ENCODE measurements around the gene SMAD4. TPM values are rescaled to one million over a fixed set of nuclear protein-coding genes. Genes with fewer than 3 reads are reported as not detected.
"Not testable (repeated sequence)": the region's sequence is repeated elsewhere in the genome, so short reads cannot be mapped to it uniquely, and the experiment has no call there.

The SMAD4 gene
- total and polyA plus RNA-seq, 2 experiments from 2014 or later, result 41.9 to 103 TPM

DNA sequence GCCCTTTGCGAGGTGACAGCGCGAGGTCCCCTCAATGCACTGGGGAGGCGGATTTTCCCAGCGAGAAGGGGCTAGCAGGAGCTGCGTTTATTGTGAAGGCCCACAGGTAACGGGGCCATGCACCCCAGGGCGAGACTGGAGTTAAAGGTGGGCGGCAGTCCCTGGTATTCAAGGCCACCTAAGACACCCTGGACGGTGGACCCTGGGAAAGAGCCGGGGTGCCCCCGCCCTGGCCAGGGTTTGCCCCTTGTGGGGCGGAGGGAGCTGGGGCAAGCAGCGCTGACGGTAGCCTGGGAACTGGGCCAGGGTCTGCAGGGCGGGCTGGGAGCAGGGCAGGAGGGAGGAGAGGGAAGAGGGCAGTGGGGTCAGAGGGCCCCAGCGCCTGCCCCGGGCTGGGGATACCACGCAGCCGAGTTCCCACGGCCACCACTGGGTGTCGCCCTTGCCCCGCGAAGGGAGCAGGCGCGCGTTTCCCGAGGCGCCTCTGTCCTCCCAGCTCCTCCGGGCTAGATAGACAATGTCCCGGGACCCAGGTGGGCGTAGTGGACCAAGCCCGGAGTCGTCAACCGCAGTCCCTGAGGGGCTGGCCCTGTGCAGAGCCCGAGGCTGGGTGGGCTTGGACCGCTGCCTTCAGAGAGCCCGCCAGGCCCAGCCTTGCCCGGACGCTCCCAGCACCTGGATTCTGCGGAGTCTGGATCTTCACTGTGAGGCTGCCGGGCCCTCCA lies 80.2 kb downstream of the SMAD4 start:
- Histone ChIP-seq H3K4me1 (ENCODE audit: insufficient read depth) (no peaks in the 10 kb centered on the region), H3K36me3 (ENCODE audit: insufficient read depth) (no peaks in the 10 kb centered on the region; the same call in 1 of the 2 replicates), H3K9me2 (ENCODE audit: insufficient read depth) (0 out of 2 replicates have a peak, but pooled peaks cover 3% of the 10 kb centered on the region), H3K4me3 (no peak overlapping the region), H3F3A (replicated peaks; ENCODE audit: low read depth) (no peaks in the 10 kb centered on the region), H4K20me1 (replicated peaks; ENCODE audit: insufficient read depth) (no peaks in the 10 kb centered on the region), H2AFZ (peak overlapping the region; percentile 99), H3K79me2 (replicated peaks; ENCODE audit: insufficient read depth) (no peaks in the 10 kb centered on the region), H3K27me3 (ENCODE audit: insufficient read depth) (no peaks in the 10 kb centered on the region), H3K4me2 (no peak overlapping the region), H3K27ac (ENCODE audit: low read depth) (no peak overlapping the region)
- Mint-ChIP-seq H3K4me3 (no peak overlapping the region), H3K4me1 (peaks cover 5% of the 10 kb centered on the region; the same call in 2 of the 3 replicates), H3K9me3 (peaks cover 27% of the 10 kb centered on the region), H3K27ac (no peak overlapping the region), H3K36me3 (ENCODE audit: low read depth) (peaks cover 20% of the 10 kb centered on the region), H3K27me3 (ENCODE audit: insufficient read depth, low read depth, poor library complexity) (peaks cover 3% of the 10 kb centered on the region)
- TF ChIP-seq, protein P1, sequence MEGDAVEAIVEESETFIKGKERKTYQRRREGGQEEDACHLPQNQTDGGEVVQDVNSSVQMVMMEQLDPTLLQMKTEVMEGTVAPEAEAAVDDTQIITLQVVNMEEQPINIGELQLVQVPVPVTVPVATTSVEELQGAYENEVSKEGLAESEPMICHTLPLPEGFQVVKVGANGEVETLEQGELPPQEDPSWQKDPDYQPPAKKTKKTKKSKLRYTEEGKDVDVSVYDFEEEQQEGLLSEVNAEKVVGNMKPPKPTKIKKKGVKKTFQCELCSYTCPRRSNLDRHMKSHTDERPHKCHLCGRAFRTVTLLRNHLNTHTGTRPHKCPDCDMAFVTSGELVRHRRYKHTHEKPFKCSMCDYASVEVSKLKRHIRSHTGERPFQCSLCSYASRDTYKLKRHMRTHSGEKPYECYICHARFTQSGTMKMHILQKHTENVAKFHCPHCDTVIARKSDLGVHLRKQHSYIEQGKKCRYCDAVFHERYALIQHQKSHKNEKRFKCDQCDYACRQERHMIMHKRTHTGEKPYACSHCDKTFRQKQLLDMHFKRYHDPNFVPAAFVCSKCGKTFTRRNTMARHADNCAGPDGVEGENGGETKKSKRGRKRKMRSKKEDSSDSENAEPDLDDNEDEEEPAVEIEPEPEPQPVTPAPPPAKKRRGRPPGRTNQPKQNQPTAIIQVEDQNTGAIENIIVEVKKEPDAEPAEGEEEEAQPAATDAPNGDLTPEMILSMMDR (conservative IDR thresholded peaks at IDR 0.05; ENCODE audit: low read depth in 2 of 2), result peak; percentile 69 to 98
- TF ChIP-seq, protein P2, sequence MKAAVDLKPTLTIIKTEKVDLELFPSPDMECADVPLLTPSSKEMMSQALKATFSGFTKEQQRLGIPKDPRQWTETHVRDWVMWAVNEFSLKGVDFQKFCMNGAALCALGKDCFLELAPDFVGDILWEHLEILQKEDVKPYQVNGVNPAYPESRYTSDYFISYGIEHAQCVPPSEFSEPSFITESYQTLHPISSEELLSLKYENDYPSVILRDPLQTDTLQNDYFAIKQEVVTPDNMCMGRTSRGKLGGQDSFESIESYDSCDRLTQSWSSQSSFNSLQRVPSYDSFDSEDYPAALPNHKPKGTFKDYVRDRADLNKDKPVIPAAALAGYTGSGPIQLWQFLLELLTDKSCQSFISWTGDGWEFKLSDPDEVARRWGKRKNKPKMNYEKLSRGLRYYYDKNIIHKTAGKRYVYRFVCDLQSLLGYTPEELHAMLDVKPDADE (IDR thresholded peaks at IDR 0.05), result no peak
- no peak for TF ChIP-seq NANOG (IDR thresholded peaks at IDR 0.05; ENCODE audit: borderline replicate concordance)
- TF ChIP-seq, protein P3, sequence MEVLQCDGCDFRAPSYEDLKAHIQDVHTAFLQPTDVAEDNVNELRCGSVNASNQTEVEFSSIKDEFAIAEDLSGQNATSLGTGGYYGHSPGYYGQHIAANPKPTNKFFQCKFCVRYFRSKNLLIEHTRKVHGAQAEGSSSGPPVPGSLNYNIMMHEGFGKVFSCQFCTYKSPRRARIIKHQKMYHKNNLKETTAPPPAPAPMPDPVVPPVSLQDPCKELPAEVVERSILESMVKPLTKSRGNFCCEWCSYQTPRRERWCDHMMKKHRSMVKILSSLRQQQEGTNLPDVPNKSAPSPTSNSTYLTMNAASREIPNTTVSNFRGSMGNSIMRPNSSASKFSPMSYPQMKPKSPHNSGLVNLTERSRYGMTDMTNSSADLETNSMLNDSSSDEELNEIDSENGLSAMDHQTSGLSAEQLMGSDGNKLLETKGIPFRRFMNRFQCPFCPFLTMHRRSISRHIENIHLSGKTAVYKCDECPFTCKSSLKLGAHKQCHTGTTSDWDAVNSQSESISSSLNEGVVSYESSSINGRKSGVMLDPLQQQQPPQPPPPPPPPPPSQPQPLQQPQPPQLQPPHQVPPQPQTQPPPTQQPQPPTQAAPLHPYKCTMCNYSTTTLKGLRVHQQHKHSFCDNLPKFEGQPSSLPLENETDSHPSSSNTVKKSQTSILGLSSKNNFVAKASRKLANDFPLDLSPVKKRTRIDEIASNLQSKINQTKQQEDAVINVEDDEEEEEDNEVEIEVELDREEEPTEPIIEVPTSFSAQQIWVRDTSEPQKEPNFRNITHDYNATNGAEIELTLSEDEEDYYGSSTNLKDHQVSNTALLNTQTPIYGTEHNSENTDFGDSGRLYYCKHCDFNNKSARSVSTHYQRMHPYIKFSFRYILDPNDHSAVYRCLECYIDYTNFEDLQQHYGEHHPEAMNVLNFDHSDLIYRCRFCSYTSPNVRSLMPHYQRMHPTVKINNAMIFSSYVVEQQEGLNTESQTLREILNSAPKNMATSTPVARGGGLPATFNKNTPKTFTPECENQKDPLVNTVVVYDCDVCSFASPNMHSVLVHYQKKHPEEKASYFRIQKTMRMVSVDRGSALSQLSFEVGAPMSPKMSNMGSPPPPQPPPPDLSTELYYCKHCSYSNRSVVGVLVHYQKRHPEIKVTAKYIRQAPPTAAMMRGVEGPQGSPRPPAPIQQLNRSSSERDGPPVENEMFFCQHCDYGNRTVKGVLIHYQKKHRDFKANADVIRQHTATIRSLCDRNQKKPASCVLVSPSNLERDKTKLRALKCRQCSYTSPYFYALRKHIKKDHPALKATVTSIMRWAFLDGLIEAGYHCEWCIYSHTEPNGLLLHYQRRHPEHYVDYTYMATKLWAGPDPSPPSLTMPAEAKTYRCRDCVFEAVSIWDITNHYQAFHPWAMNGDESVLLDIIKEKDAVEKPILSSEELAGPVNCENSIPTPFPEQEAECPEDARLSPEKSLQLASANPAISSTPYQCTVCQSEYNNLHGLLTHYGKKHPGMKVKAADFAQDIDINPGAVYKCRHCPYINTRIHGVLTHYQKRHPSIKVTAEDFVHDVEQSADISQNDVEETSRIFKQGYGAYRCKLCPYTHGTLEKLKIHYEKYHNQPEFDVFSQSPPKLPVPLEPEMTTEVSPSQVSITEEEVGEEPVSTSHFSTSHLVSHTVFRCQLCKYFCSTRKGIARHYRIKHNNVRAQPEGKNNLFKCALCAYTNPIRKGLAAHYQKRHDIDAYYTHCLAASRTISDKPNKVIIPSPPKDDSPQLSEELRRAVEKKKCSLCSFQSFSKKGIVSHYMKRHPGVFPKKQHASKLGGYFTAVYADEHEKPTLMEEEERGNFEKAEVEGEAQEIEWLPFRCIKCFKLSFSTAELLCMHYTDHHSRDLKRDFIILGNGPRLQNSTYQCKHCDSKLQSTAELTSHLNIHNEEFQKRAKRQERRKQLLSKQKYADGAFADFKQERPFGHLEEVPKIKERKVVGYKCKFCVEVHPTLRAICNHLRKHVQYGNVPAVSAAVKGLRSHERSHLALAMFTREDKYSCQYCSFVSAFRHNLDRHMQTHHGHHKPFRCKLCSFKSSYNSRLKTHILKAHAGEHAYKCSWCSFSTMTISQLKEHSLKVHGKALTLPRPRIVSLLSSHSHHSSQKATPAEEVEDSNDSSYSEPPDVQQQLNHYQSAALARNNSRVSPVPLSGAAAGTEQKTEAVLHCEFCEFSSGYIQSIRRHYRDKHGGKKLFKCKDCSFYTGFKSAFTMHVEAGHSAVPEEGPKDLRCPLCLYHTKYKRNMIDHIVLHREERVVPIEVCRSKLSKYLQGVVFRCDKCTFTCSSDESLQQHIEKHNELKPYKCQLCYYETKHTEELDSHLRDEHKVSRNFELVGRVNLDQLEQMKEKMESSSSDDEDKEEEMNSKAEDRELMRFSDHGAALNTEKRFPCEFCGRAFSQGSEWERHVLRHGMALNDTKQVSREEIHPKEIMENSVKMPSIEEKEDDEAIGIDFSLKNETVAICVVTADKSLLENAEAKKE (CRISPR knock-in tag; IDR thresholded peaks at IDR 0.05), result peak; percentile 40; the same call in 1 of the 2 replicates
- TF ChIP-seq ZNF114 (CRISPR knock-in tag; IDR thresholded peaks at IDR 0.05), result peak; percentile 56; the same call in 1 of the 2 replicates
- ATAC-seq (peak; percentile 99), DNase-seq (ENCODE audit: low spot score) (peak; percentile 83)

DNA sequence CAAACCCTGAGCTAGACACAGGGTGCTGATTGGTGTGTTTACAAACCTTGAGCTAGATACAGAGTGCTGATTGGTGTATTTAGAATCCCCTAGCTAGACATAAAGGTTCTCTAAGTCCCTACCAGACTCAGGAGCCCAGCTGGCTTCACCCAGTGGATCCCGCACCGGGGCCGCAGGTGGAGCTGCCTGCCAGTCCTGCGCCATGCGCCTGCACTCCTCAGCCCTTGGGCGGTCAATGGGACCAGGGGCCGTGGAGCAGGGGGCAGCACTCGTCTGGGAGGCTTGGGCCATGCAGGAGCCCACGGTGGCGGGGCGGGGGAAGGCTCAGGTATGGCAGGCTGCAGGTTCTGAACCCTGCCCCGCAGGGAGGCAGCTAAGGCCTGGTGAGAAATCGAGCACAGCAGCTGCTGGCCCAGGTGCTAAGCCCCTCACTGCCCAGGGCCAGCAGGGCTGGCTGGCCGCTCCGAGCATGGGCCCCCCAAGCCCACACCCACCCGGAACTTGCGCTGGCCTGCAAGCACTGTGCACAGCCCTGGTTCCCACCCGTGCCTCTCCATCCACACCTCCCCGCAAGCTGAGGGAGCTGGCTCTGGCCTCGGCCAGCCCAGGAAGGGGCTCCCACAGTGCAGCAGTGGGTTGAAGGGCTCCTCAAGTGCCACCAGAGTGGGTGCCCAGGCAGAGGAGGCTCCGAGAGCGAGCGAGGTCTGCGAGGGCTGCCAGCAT lies 81.8 kb downstream of the SMAD4 start:
- not testable (repeated sequence) for H3K4me3 Mint-ChIP-seq; H3F3A ChIP-seq (replicated peaks; ENCODE audit: low read depth); H3K27ac ChIP-seq (ENCODE audit: low read depth); H3K27ac Mint-ChIP-seq; H3K4me1 ChIP-seq (ENCODE audit: insufficient read depth); H3K27me3 ChIP-seq (ENCODE audit: insufficient read depth); ATAC-seq; H3K9me2 ChIP-seq (ENCODE audit: insufficient read depth); DNase-seq (ENCODE audit: low spot score); H3K4me2 ChIP-seq; H3K4me3 ChIP-seq; H2AFZ ChIP-seq; H3K79me2 ChIP-seq (replicated peaks; ENCODE audit: insufficient read depth); H3K27me3 Mint-ChIP-seq (ENCODE audit: insufficient read depth, low read depth, poor library complexity); H3K36me3 ChIP-seq (ENCODE audit: insufficient read depth); H4K20me1 ChIP-seq (replicated peaks; ENCODE audit: insufficient read depth); H3K4me1 Mint-ChIP-seq
- H3K36me3 Mint-ChIP-seq (ENCODE audit: low read depth), result peaks cover 24% of the 10 kb centered on the region
- H3K9me3 Mint-ChIP-seq, result peaks cover 33% of the 10 kb centered on the region

DNA sequence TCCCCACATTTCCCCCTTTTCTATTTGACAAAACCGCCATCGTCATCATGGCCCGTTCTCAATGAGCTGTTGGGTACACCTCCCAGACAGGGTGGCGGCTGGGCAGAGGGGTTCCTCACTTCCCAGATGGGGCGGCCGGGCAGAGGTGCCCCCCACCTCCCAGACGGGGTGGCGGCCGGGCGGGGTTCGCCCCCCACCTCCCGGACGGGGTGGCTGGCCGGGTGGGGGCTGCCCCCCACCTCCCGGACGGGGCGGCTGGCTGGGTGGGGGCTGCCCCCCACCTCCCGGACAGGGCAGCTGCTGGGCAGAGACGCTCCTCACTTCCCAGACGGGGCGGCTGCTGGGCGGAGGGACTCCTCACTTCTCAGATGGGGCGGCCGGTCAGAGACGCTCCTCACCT lies 87.0 kb downstream of the SMAD4 start:
- not testable (repeated sequence) for H3K27me3 Mint-ChIP-seq (ENCODE audit: insufficient read depth, low read depth, poor library complexity); H3K4me1 ChIP-seq (ENCODE audit: insufficient read depth); H3K9me2 ChIP-seq (ENCODE audit: insufficient read depth); ATAC-seq; H3K27ac ChIP-seq (ENCODE audit: low read depth); H3K79me2 ChIP-seq (replicated peaks; ENCODE audit: insufficient read depth); H3K27me3 ChIP-seq (ENCODE audit: insufficient read depth); H3K27ac Mint-ChIP-seq; H3F3A ChIP-seq (replicated peaks; ENCODE audit: low read depth); H4K20me1 ChIP-seq (replicated peaks; ENCODE audit: insufficient read depth); H3K36me3 ChIP-seq (ENCODE audit: insufficient read depth); H3K4me3 Mint-ChIP-seq; H3K4me2 ChIP-seq; DNase-seq (ENCODE audit: low spot score); H2AFZ ChIP-seq; H3K4me1 Mint-ChIP-seq; H3K4me3 ChIP-seq
- H3K9me3 Mint-ChIP-seq, result peaks cover 63% of the 10 kb centered on the region
- H3K36me3 Mint-ChIP-seq (ENCODE audit: low read depth), result peaks cover 52% of the 10 kb centered on the region
